ENCODE measurements around the gene GJB2.

DNA sequence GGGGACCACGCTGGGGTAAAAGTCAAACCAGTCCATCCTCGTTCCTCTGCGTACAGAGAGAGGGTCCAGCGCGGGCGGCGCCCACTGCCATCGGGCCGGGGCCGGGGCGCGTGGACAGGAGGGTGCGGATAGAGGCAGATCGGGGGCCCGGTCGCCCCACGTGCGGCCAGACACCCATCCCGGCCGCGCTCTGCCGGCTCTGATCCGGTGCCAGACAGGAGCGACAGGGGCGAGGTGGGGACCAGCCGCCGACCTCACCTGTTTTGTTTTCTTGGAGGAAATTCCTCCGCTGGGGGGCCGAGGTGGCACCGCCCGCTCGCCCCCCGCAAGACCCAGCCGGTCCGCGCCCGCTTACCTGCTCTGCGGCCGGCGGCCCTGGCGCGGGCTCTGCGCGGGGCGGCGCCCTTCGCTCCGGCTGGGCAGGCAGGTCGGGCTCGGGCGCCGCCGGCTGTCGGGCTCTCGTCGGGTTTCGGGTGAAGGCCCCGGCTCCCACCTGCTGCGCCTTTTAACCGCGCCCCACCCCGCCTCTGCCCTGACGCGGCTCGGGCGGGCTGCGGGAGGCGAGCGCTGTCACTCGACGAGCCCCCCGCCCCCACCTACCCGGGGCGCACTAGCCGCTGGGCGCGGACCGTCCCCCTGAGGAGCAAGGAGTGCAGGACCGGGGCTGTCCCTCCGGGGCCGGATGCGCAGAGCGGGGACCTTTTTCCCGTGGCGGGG lies 39.3 kb upstream of the GJB2 start, which contains the start of gene GJB6:
- TF ChIP-seq, protein P1, sequence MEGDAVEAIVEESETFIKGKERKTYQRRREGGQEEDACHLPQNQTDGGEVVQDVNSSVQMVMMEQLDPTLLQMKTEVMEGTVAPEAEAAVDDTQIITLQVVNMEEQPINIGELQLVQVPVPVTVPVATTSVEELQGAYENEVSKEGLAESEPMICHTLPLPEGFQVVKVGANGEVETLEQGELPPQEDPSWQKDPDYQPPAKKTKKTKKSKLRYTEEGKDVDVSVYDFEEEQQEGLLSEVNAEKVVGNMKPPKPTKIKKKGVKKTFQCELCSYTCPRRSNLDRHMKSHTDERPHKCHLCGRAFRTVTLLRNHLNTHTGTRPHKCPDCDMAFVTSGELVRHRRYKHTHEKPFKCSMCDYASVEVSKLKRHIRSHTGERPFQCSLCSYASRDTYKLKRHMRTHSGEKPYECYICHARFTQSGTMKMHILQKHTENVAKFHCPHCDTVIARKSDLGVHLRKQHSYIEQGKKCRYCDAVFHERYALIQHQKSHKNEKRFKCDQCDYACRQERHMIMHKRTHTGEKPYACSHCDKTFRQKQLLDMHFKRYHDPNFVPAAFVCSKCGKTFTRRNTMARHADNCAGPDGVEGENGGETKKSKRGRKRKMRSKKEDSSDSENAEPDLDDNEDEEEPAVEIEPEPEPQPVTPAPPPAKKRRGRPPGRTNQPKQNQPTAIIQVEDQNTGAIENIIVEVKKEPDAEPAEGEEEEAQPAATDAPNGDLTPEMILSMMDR (IDR thresholded peaks at IDR 0.05): no peak
- no peak for TF ChIP-seq POLR2AphosphoS5 (IDR thresholded peaks at IDR 0.05)
- no peak for TF ChIP-seq POLR2A (IDR thresholded peaks at IDR 0.05)

All from suprapubic skin (tissue), 4 donors.